ENCODE measurements around the gene SNRNP48. TPM values are rescaled to one million over a fixed set of nuclear protein-coding genes. Genes with fewer than 3 reads are reported as not detected.

SNRNP48 gene
- total RNA-seq, 1 donor from 2014 or later = 9.6 TPM

DNA sequence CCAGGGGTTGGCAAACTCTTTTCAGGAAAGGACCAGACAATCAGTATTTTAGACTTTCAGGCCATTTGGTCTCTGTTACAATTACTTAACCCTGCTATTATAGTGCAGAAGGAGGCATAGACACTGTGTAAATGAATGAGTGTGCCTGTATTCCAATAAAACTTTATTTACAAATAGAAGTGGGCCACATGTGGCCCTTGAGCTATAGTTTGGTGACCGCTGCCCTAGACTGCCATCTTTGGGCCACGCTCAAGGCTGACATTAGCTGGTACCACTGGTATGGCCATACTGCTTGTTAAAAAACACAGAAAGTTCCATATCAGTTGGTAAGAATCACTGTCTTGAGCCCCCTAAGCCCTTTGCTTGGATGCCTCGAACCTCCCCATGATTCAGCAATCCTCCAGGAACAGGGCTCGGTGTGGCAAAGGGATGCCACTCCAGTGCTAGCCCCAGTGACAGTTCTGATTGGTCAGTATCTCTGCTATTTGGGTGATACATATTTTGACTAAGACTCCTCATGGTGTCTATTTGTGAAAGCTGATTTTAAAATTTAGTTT, 23.3 kb upstream of the SNRNP48 start:
- H3K36me3 ChIP-seq = peaks cover 0 to 44% of the 10 kb centered on the region in 2 donors
- intact Hi-C loops (cut with DNase I) = no loop called here
- TF ChIP-seq POLR2A (IDR thresholded peaks at IDR 0.05) (no peak), POLR2AphosphoS5 (IDR thresholded peaks at IDR 0.05; ENCODE audit: insufficient read depth in 1 of 2, low read depth in 1 of 2) (no peak)
- TF ChIP-seq, protein P1, sequence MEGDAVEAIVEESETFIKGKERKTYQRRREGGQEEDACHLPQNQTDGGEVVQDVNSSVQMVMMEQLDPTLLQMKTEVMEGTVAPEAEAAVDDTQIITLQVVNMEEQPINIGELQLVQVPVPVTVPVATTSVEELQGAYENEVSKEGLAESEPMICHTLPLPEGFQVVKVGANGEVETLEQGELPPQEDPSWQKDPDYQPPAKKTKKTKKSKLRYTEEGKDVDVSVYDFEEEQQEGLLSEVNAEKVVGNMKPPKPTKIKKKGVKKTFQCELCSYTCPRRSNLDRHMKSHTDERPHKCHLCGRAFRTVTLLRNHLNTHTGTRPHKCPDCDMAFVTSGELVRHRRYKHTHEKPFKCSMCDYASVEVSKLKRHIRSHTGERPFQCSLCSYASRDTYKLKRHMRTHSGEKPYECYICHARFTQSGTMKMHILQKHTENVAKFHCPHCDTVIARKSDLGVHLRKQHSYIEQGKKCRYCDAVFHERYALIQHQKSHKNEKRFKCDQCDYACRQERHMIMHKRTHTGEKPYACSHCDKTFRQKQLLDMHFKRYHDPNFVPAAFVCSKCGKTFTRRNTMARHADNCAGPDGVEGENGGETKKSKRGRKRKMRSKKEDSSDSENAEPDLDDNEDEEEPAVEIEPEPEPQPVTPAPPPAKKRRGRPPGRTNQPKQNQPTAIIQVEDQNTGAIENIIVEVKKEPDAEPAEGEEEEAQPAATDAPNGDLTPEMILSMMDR (IDR thresholded peaks at IDR 0.05) = no peak
- H3K9me3 ChIP-seq = no peaks in the 10 kb centered on the region
- no peaks in the 10 kb centered on the region for H3K4me1 ChIP-seq
- no peak overlapping the region for H3K4me3 ChIP-seq
- DNase-seq (ENCODE audit: extremely low spot score in 2 of 2) = no peak
- H3K27me3 ChIP-seq = no peaks in the 10 kb centered on the region
- no peak overlapping the region for H3K27ac ChIP-seq

DNA sequence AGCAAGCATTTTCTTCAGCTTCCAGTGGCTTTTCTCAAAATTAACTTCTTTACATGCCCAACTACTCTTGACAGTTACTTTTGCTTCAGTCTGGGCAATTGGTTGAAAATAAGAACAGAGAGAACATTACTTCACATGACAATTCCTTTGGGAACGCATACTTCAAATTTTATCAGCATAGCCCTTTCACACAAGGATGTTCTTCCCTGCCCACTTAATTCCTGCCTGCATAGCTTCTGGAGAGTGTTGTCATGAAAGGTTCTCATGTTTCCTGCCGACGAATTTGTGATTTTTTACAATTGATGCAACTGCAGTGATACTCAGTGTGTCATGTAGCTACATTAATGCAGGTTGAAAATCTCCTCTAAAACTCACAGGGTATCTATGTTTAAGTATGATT, 22.0 kb upstream of the SNRNP48 start:
- TF ChIP-seq POLR2AphosphoS5 (IDR thresholded peaks at IDR 0.05; ENCODE audit: insufficient read depth in 1 of 2, low read depth in 1 of 2) = no peak
- TF ChIP-seq POLR2A (IDR thresholded peaks at IDR 0.05) = no peak
- TF ChIP-seq, protein P1 (IDR thresholded peaks at IDR 0.05) = no peak
- Histone ChIP-seq H3K36me3 (peaks cover 0 to 49% of the 10 kb centered on the region in 2 donors), H3K4me3 (no peak overlapping the region), H3K9me3 (no peaks in the 10 kb centered on the region), H3K27ac (no peak overlapping the region), H3K27me3 (no peaks in the 10 kb centered on the region), H3K4me1 (no peaks in the 10 kb centered on the region)
- DNase-seq (ENCODE audit: extremely low spot score in 2 of 2) = no peak
- intact Hi-C loops (cut with DNase I) = no loop called here

DNA sequence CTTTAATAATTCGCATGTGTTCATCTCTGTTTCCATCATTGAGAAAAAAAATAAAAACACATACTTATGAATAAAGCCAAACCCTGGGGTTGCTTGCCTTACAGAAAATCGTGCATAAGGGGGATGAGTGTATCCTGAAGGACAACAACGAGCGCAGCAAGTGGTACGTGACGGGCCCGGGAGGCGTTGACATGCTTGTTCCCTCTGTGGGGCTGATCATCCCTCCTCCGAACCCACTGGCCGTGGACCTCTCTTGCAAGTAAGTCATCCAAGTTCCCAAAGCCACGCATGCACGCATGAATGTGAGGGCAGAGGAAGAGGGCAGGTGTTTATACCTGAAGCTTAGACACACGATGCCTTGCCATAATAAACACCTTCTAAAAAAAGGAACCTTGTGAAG, 20.9 kb upstream of the SNRNP48 start:
- no peaks in the 10 kb centered on the region for H3K4me1 ChIP-seq
- H3K36me3 ChIP-seq = peaks cover 0 to 41% of the 10 kb centered on the region in 2 donors
- intact Hi-C loops (cut with DNase I) = no loop called here
- no peaks in the 10 kb centered on the region for H3K9me3 ChIP-seq
- H3K27ac ChIP-seq = no peak overlapping the region
- no peak overlapping the region for H3K4me3 ChIP-seq
- no peaks in the 10 kb centered on the region for H3K27me3 ChIP-seq
- DNase-seq (ENCODE audit: extremely low spot score in 2 of 2) = no peak
- TF ChIP-seq POLR2AphosphoS5 (IDR thresholded peaks at IDR 0.05; ENCODE audit: insufficient read depth in 1 of 2, low read depth in 1 of 2) (no peak), POLR2A (IDR thresholded peaks at IDR 0.05) (no peak)
- TF ChIP-seq, protein P1 (IDR thresholded peaks at IDR 0.05) = no peak

DNA sequence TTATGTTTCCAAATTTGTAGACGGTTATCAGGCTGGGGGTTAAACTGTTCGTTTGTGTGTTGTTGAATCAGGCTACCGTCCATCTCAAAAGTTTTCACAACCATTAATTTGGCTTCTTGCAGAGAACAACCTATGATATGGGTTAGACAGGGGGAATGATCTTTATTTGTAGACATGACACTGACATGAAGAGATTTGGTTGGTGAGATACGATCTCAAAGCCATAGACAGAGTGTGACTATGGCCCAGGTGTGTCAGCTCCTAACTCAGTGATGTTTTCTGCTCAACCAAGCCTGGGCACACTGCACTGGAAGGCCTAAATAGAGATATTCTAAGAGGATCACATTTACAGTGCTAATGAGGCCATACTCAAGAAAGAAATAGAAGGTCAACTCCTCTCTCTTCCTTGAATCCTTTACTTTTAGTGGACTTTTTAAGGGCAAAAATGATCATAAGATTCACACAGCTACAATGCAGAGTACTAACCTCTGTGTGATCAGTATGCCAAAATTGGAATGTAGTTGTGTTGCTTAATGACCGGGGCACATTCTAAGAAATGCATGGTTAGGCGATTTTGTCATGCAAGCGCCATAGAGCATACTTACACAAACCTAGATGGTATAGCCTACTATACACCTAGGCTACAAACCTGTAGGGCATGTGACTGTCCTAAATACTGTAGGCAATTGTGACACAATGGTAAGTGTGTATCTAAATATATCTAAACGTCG, 17.6 kb upstream of the SNRNP48 start:
- H3K36me3 ChIP-seq = peaks cover 0 to 25% of the 10 kb centered on the region in 2 donors
- no peaks in the 10 kb centered on the region for H3K4me1 ChIP-seq
- no peaks in the 10 kb centered on the region for H3K9me3 ChIP-seq
- intact Hi-C loops (cut with DNase I) = no loop called here
- H3K4me3 ChIP-seq = no peak overlapping the region
- H3K27ac ChIP-seq = no peak overlapping the region
- TF ChIP-seq, protein P1 (IDR thresholded peaks at IDR 0.05) = no peak
- no peak for TF ChIP-seq POLR2A (IDR thresholded peaks at IDR 0.05)
- no peak for TF ChIP-seq POLR2AphosphoS5 (IDR thresholded peaks at IDR 0.05; ENCODE audit: insufficient read depth in 1 of 2, low read depth in 1 of 2)
- H3K27me3 ChIP-seq = no peaks in the 10 kb centered on the region
- DNase-seq (ENCODE audit: extremely low spot score in 2 of 2) = no peak

DNA sequence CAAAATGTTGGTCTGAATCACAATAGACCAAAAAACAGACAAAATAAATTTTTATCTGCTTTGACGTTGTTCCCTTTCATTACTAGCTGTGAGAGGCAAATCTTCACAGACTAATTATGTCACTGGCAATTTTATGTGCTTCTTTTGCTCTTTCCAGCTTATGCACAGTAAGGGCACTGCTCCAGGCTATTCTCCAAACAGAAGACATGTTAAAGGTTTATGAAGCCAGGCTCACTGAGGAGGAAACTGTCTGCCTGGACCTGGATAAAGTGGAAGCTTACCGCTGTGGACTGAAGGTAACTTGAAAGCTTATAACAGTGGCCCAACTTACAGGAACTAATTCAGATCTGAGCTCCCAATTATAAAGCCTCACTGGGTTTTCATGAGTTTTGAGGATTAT, 15.5 kb upstream of the SNRNP48 start:
- no peak for DNase-seq (ENCODE audit: extremely low spot score in 2 of 2)
- H3K36me3 ChIP-seq = peaks cover 0 to 23% of the 10 kb centered on the region in 2 donors

More for the DNA sequence above, 15.5 kb upstream of the SNRNP48 start:
- Histone ChIP-seq H3K4me3 (no peak overlapping the region), H3K27ac (no peak overlapping the region), H3K9me3 (no peaks in the 10 kb centered on the region), H3K27me3 (no peaks in the 10 kb centered on the region), H3K4me1 (no peaks in the 10 kb centered on the region)
- intact Hi-C loops (cut with DNase I) = no loop called here
- TF ChIP-seq POLR2AphosphoS5 (IDR thresholded peaks at IDR 0.05; ENCODE audit: insufficient read depth in 1 of 2, low read depth in 1 of 2) = no peak
- no peak for TF ChIP-seq POLR2A (IDR thresholded peaks at IDR 0.05)
- TF ChIP-seq, protein P1 (IDR thresholded peaks at IDR 0.05) = no peak

All from vagina (tissue), 2 donors.